ENCODE data around the gene NFIB. TPM values are rescaled to one million over a fixed set of nuclear protein-coding genes. Genes with fewer than 3 reads are reported as not detected.

The NFIB gene
- total RNA-seq, 2 donors from 2014 or later, result 131 to 165 TPM

DNA sequence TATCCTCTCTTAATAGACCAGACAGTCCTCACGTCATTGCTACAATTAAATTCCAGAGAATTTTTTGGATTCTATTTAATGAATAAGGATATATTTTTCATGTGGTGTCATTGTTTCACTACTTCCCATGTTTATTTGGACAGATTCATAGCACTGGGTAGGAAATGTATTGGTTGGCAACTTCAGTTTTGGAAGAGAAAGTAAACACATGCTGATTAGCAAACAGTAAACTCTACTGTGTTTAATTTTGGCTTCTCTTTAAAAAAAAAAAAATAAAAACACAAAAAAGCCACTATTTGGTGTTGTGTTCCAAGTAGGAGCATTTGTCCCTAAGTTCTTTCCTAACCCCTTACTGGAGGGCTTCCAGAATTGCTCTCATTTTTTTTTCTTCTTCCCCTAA, 77.3 kb downstream of the NFIB start:
- Histone ChIP-seq H3K27me3 (replicated peaks; ENCODE audit: insufficient read depth) (no peaks in the 10 kb centered on the region), H3K9me3 (no peaks in the 10 kb centered on the region), H3K4me3 (no peak overlapping the region), H3K36me3 (no peaks in the 10 kb centered on the region), H3K27ac (no peak overlapping the region), H3K4me1 (replicated peaks) (no peaks in the 10 kb centered on the region)
- intact Hi-C loops (cut with DNase I), result no loop called here
- 44% methylated on average over 1 of the region's 1 CpG for WGBS
- TF ChIP-seq, protein P1, sequence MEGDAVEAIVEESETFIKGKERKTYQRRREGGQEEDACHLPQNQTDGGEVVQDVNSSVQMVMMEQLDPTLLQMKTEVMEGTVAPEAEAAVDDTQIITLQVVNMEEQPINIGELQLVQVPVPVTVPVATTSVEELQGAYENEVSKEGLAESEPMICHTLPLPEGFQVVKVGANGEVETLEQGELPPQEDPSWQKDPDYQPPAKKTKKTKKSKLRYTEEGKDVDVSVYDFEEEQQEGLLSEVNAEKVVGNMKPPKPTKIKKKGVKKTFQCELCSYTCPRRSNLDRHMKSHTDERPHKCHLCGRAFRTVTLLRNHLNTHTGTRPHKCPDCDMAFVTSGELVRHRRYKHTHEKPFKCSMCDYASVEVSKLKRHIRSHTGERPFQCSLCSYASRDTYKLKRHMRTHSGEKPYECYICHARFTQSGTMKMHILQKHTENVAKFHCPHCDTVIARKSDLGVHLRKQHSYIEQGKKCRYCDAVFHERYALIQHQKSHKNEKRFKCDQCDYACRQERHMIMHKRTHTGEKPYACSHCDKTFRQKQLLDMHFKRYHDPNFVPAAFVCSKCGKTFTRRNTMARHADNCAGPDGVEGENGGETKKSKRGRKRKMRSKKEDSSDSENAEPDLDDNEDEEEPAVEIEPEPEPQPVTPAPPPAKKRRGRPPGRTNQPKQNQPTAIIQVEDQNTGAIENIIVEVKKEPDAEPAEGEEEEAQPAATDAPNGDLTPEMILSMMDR (IDR thresholded peaks at IDR 0.05), result no peak
- TF ChIP-seq POLR2A (IDR thresholded peaks at IDR 0.05), result no peak
- no peak for DNase-seq (ENCODE audit: low spot score)

DNA sequence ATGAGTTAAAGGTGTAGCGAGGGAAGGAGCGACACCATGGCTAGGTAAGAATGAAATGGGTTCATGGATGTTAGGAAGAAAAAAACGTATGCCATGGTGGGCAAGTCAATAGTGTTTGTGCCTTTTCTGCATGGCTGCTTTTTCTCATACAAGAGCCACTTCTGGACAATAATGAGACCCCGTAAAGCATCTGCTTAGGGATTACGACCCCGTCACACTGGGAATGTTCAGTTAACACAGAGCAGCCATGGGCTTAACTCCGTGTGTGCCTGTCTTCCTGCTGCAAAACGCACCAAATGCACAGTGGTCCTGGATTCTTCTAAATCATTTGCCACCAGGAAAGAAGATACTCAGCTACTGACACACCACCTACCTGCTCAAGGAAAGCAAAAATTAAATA, 81.8 kb downstream of the NFIB start:
- TF ChIP-seq POLR2A (IDR thresholded peaks at IDR 0.05), result no peak
- no peak for TF ChIP-seq POLR2AphosphoS5 (IDR thresholded peaks at IDR 0.05)
- TF ChIP-seq, protein P1 (IDR thresholded peaks at IDR 0.05), result no peak
- Histone ChIP-seq H3K4me3 (no peak overlapping the region), H3K36me3 (no peaks in the 10 kb centered on the region), H3K27me3 (replicated peaks; ENCODE audit: insufficient read depth) (no peaks in the 10 kb centered on the region), H3K27ac (no peak overlapping the region), H3K9me3 (no peaks in the 10 kb centered on the region), H3K4me1 (replicated peaks) (no peaks in the 10 kb centered on the region)
- WGBS, result 74% methylated on average over 8 of the region's 8 CpGs
- no peak for DNase-seq (ENCODE audit: low spot score)
- intact Hi-C loops (cut with DNase I), result no loop called here

DNA sequence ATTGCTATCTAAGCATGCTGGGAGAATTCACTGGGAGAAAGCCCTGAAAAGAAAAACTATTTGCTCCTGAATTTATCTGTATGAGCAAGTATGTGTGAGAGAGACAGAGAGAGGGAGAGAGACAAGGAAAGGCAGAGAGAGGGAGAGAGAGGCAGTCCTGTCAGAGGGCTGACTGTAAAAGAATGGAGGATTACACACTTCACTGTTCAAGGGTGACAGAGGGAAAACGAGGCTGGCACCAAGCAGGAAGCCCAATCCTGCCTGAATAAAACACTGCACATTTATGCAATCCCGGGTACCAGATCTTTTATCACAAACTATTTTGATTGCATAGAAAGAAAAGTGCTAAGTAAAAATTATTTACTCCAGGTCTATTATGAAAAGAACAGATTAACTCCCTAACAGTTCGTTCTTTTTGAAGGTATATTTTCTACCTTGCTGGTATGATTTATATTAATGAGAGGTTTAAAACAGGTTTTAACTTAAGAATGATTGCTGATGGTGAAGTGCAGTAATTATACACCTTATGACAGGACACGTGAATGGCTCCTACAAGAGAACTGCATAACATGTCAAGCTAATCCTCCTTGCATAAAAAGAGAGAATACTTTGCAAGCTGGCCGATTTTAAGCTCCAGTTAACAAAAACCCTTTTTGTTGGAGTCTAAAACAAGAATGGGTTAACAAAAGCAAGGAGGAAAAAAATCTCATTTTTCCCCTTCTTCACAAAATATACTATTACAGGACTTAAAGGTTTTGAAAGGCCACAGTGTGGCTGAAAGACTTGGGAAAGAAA, 82.5 kb downstream of the NFIB start:
- no peak overlapping the region for H3K4me3 ChIP-seq
- intact Hi-C loops (cut with DNase I), result no loop called here
- no peak overlapping the region for H3K27ac ChIP-seq
- H3K36me3 ChIP-seq, result no peaks in the 10 kb centered on the region
- no peak for DNase-seq (ENCODE audit: low spot score)
- no peaks in the 10 kb centered on the region for H3K27me3 ChIP-seq (replicated peaks; ENCODE audit: insufficient read depth)
- TF ChIP-seq POLR2AphosphoS5 (IDR thresholded peaks at IDR 0.05) (no peak), POLR2A (IDR thresholded peaks at IDR 0.05) (no peak)
- TF ChIP-seq, protein P1 (IDR thresholded peaks at IDR 0.05), result no peak
- 53% methylated on average over 5 of the region's 5 CpGs for whole genome bisulfite sequencing
- H3K4me1 ChIP-seq (replicated peaks), result no peaks in the 10 kb centered on the region
- no peaks in the 10 kb centered on the region for H3K9me3 ChIP-seq

DNA sequence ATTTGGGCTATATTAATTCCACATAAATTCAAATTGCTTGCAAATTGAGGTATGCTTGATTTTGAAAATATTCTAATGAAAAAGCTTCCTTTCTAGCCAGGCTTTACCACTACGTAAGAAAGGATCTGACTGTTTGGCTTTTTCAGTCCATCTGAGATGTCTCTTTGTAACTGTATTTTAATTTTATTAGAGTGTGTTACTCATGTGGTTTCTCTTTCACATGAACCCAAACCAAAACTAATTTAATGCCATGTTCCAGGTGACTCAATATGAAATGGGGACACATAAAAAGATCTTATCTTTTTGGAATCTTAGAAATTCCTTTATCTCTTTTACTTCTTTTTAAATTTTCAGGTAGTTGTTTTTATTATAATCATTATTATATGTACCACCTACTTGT, 85.3 kb downstream of the NFIB start:
- H3K9me3 ChIP-seq, result no peaks in the 10 kb centered on the region
- no peaks in the 10 kb centered on the region for H3K27me3 ChIP-seq (replicated peaks; ENCODE audit: insufficient read depth)
- H3K4me1 ChIP-seq (replicated peaks), result no peaks in the 10 kb centered on the region
- H3K27ac ChIP-seq, result no peak overlapping the region
- no peaks in the 10 kb centered on the region for H3K36me3 ChIP-seq
- no peak overlapping the region for H3K4me3 ChIP-seq
- no peak for TF ChIP-seq POLR2AphosphoS5 (IDR thresholded peaks at IDR 0.05)
- no peak for TF ChIP-seq POLR2A (IDR thresholded peaks at IDR 0.05)
- TF ChIP-seq, protein P1 (IDR thresholded peaks at IDR 0.05), result no peak
- 52% methylated on average over 1 of the region's 1 CpG for WGBS
- DNase-seq (ENCODE audit: low spot score), result no peak
- intact Hi-C loops (cut with DNase I), result no loop called here
